Measurements from ENCODE around the gene GTF2F1.
"Not testable (repeated sequence)": the region's sequence is repeated elsewhere in the genome, so short reads cannot be mapped to it uniquely, and the experiment has no call there.

The GTF2F1 gene

DNA sequence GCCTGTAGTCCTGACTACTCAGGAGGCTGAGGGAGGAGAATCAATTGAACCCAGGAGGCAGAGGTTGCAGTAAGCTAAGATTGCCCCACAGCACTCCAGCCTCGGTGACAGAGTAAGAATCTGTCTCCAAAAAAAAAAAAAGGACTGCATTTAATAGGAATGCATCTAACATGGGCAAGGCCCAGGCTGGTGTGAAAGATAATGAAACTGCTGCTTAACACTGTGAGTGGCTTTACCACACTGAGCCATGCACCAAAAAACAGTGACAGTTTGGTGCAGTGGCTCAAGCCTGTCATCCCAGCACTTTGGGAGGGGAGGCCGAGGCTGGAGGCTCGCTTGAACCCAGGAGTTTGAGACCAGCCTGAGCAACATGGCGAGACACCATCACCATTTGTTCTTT lies 8.6 kb downstream of the GTF2F1 start:
- no peak for DNase-seq (ENCODE audit: low read depth in 3 of 3)

DNA sequence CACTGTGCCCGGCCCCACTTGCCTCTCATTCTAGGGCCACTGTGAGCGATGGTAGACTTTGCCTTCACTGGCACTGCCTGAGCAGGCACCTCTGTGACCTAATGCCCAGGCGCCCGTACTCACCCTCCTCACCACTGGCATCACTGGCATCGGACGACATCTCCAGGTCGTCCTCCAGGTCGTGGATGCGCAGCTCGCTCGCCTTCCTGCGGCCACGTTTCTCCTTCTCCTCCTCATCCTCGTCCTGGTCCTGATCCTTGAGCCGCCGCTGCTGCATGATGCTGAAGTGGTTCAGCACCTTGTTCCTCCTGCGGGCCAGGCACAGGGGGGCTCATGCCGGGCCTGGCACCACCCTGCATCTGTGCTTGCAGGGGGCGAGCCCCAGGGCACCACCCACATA lies 9.8 kb downstream of the GTF2F1 start:
- DNase-seq (ENCODE audit: low read depth in 3 of 3): no peak

DNA sequence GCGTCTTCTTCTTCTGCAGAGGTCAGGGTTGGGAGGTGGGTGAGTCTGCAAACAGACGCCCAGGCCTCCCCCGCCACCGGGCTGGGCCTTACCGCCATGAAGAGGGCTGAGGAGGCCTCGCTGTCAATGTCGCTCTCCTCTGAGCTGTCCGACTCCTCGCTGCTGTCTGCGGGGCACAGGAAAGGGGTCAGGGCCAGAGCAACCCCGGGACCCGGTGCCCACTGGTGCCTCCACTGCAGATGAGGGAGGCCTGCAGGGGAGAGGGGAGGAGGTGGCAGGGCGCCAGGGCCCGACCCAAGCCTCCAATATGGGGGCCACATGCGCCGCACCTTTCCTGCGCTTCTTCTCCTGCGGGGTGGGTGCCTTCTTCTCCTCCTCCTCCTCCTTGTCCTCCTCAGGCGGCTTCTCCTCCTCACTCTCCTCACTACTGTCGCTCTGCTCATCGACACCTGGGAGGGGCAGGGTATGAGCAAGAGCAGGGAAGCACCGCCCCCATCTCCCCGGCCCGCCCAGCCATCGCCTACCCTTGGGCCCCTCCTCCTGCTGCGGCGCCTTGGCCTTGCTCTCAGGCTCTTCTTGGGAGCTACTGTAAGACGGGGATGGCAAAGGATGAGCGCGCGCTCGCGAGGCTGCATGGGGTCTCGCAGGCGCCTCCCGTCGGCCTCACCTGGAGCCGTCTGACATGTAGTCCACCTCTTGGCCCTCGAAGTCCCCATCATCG lies 11.8 kb downstream of the GTF2F1 start:
- DNase-seq (ENCODE audit: low read depth in 3 of 3): no peak

DNA sequence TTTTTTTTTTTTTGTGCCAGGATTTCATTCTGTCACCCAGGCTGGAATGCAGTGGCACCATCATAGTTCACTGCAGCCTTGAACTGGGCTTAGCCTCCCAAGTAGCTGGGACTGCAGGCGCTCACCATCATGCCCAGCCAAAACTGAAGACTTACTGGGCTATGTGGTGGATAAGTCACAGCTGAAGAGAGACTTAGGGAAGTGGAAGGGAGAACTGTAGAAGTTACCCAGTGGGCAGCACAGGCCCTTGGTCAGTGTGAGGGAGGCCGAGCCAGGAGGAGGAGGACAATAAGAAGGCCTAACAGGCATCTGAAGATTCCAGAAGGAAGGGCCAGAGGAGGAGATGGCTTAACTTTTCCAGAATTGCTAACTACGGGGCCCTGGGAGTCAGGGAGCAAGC lies 13.2 kb downstream of the GTF2F1 start:
- DNase-seq (ENCODE audit: low read depth in 3 of 3): no peak

DNA sequence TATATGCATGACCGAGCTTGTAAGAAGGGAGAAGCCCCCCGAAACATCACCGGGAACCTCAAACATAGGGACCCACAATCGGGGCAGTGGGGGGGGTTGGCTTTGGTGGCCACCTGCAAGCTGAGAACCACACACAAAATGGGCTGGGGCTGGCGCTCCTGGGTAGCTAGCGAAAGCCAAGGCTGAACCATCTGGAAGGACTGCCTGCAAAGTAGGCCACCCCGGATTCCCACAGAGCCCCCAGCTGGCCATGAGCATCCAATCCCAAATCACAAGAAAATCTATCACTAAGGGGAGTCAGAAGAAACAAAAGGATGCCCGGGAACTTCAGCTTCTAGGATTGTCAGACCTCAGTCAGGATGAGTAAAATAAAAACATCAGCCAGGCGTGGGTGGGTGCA lies 14.5 kb downstream of the GTF2F1 start:
- no peak for DNase-seq (ENCODE audit: low read depth in 3 of 3)

DNA sequence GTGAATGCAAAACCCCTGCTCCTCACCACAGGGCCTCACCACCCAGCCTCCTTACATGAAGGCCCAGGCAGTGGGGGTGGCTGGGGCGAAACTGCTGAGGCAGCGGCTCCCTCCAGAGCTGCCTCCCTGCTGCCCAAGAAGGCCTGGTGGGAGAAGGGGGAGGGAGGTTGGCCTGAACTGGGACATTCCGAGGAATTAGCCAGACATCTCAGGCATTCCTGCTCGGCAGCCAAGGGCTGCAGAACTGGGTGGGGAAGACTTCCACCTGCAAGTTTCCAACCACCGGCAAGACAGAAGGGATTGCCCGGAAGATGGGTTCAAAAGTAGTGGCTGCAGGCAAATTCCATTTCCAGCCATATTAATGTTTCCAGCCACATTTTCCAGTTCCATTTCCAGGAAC lies 14.9 kb downstream of the GTF2F1 start:
- DNase-seq (ENCODE audit: low read depth in 3 of 3): no peak

DNA sequence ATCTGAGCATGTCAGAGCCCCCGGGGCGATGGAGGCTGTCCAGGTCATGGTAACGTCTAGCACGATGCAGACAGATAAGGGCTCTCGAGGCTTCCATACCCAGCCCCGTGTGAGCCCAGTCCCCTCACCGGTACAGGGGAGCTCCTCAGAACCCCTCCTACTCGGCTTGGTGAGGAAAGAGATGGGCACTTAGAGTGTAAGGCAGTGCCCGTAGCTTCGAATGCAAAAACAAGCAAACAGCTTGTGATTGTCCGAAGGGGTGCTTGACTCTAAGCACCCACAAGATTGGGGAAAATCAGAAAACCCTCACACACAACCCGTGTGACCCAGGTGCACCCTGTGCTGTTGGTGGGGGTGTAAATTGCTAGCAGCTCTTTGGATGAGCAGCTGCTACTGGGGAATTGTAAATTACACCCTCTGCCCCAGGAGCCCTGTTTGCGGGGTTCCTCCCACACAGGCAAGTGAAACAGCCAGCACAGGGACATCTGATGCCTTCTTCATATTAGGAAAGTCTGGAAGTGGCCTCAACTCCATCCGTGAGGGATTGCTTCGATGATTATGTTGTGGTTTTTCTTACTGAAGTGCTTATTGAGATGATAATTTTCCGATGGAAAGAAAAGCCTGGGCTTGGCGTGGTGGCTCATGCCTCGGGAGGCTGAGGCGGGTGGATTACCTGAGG lies 16.3 kb downstream of the GTF2F1 start:
- DNase-seq (ENCODE audit: low read depth in 3 of 3): no peak

DNA sequence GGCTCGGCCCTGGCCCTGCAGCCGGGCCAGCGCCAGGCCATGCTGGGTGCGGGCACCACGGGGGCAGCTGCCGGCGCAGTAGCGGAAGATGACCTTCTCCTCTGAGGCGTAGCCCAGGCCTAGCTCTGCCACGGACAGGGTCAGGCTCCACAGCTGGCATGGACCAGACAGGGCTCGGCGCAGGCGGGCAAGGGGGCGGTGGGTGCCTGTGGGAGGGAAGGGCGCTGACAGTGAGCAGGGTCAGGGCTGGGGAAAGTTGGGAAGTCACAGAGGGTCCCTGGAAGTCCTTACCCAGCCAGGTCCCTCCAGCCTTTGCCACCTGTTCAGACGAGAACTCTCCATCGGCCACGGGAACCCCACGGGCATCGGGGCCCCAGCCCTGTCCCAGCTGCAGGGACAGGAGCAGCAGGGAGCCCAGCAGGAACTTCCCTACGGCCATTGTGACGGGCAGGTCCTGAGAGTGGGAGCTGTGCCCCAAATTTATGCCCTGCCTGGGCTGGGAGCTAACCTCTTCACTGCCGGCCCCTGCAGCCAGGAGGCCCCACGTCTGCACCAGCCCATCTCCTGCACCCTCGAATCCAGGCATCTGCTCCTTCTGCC lies 17.5 kb downstream of the GTF2F1 start, which contains the start of gene PSPN:
Gene PSPN (minus strand): TSS at position 523 of the 600 bp plus-strand sequence. CDS start 84 bp downstream, at position 439.
- no peak for DNase-seq (ENCODE audit: low read depth in 3 of 3)

DNA sequence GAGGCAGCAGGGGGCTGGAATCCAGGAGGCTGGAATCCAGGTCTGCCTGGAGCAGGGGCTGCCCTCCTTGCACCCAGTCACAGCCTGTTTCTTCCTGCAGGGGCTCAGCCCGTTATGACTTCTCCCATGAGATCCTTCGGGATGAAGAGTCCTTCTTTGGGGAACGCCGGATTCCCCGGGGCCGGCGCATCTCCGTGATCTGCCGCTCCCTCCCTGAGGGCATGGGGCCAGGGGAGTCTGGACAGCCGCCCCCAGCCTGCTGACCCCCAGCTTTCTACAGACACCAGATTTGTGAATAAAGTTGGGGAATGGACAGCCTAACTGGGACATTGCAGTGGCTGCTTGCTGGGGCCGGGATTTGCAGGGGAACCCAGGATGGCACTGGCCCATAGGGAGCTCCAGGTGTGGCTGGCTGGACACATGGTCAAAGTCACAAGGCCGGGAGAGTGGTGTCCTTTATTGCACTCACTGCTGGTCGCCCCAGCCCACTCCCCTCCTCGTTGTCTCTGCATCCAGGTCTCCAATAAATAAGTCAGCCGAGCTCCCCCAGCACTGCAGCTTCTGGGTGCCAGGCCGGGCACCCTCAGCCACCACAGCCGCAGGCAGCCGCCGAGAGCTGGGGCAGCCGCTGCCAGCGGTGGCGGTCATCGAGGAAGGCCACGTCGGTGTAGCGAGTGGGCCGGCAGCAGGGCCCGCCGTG lies 18.1 kb downstream of the GTF2F1 start:
- DNase-seq (ENCODE audit: low read depth in 3 of 3): no peak

DNA sequence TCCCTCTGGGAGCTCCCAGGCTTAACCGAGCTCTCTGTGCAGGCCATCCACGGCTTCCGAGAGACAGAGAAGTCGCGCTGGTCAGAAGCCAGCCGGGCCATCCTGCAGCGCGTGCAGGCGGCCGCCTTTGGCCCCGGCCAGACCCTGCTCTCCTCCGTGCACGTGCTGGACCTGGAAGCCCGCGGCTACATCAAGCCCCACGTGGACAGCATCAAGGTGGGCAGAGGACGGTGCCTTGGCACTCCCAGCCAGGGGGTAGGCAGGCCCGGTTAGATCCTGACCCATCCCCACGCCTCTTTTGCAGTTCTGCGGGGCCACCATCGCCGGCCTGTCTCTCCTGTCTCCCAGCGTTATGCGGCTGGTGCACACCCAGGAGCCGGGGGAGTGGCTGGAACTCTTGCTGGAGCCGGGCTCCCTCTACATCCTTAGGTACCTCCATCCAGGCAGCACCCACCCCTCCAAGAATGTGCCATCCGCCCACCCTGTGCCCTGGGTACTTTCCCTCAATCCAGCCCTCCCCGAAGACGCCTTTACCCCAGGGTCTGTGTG lies 18.7 kb downstream of the GTF2F1 start:
- DNase-seq (ENCODE audit: low read depth in 3 of 3): no peak

DNA sequence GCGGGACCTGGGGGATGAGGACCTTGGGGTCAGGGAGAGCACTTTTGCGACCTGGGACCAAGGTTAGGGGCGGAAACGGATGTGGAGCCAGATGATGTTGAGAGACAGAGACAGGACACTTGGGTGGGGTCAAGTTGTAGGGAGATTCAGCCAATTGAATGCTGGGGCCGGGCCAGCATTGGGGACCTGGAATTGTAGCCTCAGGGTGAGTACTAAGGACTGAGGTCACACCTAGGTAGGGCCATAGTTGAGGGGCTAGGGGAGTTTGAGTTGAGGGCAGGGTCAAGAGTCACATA lies 19.2 kb downstream of the GTF2F1 start:
- DNase-seq (ENCODE audit: low read depth in 3 of 3): no peak

DNA sequence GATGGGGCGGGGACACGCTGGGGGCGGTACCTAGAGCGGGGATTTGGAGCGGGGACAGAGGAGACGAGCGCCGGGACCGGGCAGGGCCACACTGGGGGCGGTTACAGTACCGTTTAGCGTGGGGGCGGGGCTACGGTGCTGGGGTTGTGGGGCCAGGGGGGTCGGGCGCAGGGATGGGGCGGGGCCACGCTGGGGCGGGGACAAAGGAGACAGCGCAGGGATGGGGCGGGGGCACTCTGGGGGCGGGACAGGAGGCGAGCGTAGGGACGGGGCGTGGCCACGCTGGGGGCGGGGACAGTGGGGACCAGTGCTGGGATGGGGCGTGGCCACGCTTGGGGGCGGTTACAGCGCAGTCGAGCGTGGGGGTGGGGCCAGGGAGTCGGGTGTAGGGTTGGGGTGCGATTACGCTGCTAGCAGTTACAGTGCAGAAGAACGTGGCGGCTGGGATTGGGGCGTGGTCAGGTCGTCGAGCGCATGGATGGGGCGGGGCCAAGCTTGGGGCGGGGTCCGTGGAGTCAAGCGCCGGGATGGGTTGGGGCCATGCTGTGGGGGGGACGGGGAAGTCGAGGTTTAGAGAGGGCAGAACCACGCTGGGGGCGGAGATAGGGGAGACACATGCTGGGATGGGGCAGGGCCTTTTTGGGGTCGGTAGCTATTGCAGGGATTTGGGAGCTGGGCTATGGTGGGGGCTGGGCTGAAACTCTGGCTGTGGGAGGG lies 19.7 kb downstream of the GTF2F1 start:
- DNase-seq (ENCODE audit: low read depth in 3 of 3): peak; percentile 98 to 100 (median 99)

DNA sequence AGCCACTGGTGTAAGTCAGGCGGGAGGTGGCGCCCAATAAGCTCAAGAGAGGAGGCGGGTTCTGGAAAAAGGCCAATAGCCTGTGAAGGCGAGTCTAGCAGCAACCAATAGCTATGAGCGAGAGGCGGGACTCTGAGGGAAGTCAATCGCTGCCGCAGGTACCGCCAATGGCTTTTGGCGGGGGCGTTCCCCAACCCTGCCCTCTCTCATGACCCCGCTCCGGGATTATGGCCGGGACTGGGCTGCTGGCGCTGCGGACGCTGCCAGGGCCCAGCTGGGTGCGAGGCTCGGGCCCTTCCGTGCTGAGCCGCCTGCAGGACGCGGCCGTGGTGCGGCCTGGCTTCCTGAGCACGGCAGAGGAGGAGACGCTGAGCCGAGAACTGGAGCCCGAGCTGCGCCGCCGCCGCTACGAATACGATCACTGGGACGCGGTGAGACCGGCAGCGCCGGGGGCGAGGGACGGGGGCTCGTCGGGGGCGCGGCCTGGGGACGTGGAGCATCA lies 20.3 kb downstream of the GTF2F1 start, which contains the start of gene ALKBH7:
Gene ALKBH7 (plus strand): TSS at position 201 of the 502 bp plus-strand sequence. CDS start 27 bp downstream, at position 228.
- peak; percentile 88 to 95 (median 94) for DNase-seq (ENCODE audit: low read depth in 3 of 3)

DNA sequence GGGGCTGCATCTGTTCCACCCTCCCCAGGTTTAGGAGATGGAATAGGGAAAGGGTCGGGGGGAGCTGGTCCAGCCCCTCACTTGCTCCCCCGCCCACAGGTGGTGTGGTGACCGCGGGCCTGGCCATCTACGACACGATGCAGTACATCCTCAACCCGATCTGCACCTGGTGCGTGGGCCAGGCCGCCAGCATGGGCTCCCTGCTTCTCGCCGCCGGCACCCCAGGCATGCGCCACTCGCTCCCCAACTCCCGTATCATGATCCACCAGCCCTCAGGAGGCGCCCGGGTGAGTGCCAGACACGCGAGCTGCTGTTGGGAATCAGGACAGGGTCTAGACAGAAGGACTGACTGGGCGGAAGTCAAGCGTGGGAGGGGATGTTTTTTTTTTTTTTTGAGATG lies 28.6 kb downstream of the GTF2F1 start:
- no peak for DNase-seq (ENCODE audit: low read depth in 3 of 3)

DNA sequence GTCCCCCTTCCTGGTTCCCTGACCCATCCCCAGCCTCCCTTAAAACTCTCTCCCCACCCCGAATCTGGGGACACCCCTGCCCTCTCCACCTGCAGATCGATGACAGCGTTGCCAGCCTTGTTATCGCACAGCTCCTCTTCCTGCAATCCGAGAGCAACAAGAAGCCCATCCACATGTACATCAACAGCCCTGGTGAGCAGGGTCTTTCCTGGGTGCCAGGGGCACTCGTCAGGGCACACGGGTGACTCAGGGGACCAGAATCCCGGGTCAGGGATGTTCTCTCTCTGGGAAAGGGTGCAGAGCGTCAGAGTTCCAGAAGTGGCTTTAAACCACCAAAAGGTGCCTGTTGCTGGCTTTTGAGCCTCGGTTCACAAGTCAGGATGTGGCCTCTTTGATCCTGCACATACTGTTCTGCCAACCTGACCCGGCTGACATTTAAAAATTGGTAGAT lies 30.6 kb downstream of the GTF2F1 start:
- DNase-seq (ENCODE audit: low read depth in 3 of 3): no peak

DNA sequence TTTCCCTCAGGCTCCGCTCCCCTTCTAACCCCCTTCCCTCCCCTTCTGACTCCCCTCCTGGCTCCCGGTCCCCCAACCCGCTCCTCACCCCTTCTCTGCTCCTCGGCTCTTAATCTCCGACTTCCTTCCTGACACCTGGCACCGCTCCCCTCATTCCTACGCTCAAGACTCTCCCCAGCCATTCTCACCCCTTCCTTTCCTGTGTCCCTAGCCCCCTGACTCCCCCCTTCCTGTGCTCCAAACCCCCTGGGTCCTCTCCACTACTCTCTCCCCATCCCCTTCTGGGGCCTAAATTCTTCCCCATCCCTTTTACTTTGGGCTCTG lies 31.0 kb downstream of the GTF2F1 start:
- no peak for DNase-seq (ENCODE audit: low read depth in 3 of 3)

DNA sequence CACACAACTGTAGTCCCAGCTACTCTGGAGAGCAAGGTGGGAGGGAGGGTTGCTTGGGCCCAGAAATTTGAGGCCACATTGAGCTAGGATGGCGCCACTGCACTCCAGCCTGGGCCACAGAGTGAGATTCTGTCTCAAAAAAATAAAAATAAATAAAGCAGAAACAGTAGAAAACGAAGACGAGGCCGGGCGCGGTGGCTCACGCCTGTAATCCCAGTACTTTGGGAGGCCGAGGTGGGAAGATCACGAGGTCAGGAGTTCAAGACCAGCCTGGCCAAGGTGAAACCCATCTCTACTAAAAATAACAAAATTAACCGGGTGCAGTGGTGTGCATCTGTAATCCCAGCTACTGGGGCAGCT lies 32.1 kb downstream of the GTF2F1 start:
- not testable (repeated sequence) for DNase-seq (ENCODE audit: low read depth in 3 of 3)

DNA sequence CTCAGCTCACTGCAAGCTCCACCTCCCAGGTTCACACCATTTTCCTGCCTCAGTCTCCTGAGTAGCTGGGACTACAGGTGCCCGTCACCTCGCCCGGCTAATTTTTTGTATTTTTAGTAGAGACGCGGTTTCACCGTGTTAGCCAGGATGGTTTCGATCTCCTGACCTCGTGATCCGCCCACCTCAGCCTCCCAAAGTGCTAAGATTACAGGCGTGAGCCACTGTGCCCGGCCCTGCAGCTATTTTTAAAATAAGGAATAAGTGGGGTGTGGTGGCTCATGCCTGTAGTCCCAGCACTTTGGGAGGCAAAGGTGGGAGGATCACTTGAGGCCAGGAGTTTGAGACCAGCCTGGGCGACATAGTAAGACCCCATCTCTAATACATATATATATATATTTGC lies 32.5 kb downstream of the GTF2F1 start:
- DNase-seq (ENCODE audit: low read depth in 3 of 3): not testable (repeated sequence)

DNA sequence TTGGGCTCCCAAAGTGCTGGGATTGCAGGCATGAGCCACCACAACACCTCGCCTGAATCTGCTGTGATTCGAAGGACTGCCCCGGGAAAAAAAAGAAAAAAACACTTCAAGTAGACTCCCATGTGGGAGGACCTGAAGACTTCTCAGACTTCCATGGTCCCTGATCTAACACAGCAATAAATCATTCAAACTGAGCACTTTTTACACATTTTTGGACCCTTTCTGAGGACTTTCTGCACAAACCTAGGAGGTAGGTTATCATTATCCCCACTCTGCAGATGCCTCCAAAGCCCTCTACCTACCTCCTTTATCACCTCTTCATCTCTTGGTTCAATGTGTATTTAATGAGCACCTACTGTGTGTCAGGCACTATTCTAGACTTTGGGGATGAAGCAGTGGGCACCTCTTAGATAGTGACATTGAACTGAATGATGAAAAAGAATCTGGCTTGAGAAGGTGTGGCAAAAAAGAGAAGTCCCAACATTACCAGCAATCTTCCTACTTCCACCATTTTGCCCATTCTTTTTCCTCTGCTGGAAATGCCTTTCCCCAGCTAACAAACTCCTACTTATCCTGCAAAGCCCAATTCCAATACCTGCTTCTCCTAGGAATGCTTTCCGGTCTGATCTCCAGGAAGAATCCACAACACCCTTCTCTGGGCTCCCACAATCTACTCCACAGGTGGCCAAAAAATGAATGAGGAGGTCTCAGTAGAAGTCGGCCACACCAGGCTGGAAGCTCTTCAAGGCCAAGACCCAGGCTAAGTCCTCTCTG lies 33.2 kb downstream of the GTF2F1 start:
- DNase-seq (ENCODE audit: low read depth in 3 of 3): no peak

DNA sequence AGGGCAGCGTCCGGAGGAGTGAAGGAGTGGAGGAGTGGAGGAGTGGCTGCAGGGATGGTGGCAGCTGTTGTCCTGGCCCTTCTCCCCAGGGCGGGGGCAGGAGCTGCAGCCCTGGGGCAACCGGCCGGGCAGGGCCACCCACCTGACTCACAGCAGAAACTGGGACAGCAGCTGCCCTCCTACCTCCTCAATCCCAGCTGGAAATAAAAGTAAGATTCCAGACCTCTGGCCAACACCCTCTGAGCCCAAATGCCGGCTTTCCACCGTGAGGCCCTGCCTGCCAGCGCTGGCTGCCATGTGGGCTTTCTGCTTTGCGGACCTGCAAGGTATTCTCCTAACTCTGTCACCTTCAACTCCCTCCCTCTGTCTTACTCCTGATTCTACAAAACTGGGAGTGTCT lies 35.0 kb downstream of the GTF2F1 start:
- no peak for DNase-seq (ENCODE audit: low read depth in 3 of 3)

DNA sequence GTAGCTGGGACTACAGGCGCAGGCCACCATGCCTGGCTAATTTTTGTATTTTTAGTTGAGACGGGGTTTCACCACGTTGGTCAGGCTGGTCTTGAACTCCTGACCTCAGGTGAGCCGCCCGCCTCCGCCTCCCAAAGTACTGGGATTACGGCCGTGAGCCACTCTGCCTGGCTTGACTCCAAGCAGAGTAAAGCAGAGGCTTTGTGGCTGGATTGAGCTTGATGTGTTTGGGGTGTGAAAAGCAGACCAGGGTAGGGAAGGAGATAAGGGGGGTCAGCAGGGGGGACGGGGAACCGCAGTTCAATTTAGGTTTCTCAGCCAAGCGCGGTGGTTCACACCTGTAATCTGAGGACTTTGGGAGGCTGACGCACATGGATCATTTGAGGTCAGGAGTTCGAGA lies 35.8 kb downstream of the GTF2F1 start:
- DNase-seq (ENCODE audit: low read depth in 3 of 3): no peak

Data from stimulated activated CD4-positive, alpha-beta T cell treated with anti-CD3 and anti-CD28 coated beads, TNF-alpha, amount 100 ng/mL, for 24 hours (primary cell).